Uterus (tissue), 2 donors: ENCODE results near the gene C14orf180.

ENCODE experiments used
- POLR2A ChIP-seq, 2 donors: fragments of 450-650 bp; IDR thresholded peaks; one replicate each; pipeline ENCODE4 v1.6.1; 2016; ENCODE audit warnings: antibody characterized with exemption in 2 of 2, mild to moderate bottlenecking in 1 of 2, moderate library complexity in 1 of 2
- TF ChIP-seq, protein P1 (sequence below), 4 experiments: fragments of 200-600 bp in 2 of 4; fragments of 450-650 bp in 2 of 4; sonication (generic) in 2 of 4; IDR thresholded peaks; one replicate each; pipeline ENCODE4 v1.5.1; 2016 to 2019; ENCODE audit warnings: antibody characterized with exemption in 4 of 4, mild to moderate bottlenecking in 2 of 4, moderate library complexity in 1 of 4

GRCh38 chr14:104614126-104614812 lies 34.7 kb downstream of the C14orf180 start:
- TF ChIP-seq POLR2A (IDR thresholded peaks at IDR 0.05), result no peak
- TF ChIP-seq, protein P1, sequence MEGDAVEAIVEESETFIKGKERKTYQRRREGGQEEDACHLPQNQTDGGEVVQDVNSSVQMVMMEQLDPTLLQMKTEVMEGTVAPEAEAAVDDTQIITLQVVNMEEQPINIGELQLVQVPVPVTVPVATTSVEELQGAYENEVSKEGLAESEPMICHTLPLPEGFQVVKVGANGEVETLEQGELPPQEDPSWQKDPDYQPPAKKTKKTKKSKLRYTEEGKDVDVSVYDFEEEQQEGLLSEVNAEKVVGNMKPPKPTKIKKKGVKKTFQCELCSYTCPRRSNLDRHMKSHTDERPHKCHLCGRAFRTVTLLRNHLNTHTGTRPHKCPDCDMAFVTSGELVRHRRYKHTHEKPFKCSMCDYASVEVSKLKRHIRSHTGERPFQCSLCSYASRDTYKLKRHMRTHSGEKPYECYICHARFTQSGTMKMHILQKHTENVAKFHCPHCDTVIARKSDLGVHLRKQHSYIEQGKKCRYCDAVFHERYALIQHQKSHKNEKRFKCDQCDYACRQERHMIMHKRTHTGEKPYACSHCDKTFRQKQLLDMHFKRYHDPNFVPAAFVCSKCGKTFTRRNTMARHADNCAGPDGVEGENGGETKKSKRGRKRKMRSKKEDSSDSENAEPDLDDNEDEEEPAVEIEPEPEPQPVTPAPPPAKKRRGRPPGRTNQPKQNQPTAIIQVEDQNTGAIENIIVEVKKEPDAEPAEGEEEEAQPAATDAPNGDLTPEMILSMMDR (IDR thresholded peaks at IDR 0.05), result no peak
